DMS79 (cell line): ENCODE results near the gene RIBC1.
"Not testable (repeated sequence)": the region's sequence is repeated elsewhere in the genome, so short reads cannot be mapped to it uniquely, and the experiment has no call there.

ENCODE experiments used
- DNase-seq: peaks from one replicate; lab custom pipeline; 2025; lab: John Stamatoyannopoulos, UW

The RIBC1 gene

GRCh38 chrX:53422861-53423306 lies at the start of gene RIBC1:
RIBC1 (plus strand) TSS chrX:53422873; CDS start chrX:53426277, 3,404 bp downstream.
- no peak for DNase-seq

DNA sequence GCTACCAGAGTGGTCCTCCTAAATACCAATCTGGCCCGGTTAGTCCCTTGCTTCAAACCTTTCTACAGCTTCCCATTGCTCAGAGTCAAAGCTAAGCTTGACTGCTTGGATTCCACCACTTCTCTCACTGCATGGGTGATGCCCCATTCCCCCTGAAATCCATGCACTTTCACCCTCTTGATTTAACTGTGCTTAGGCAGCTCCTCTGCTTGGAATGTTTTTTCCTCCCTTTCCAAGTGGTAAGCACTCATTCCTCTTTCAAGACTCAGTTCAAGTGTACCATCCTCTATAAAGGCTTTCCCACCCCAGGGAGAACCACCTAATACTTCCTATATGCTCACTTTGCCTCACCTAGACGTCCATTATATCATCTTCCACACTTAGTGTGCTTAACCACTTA lies 49.4 kb upstream of the RIBC1 start:
- DNase-seq: no peak

DNA sequence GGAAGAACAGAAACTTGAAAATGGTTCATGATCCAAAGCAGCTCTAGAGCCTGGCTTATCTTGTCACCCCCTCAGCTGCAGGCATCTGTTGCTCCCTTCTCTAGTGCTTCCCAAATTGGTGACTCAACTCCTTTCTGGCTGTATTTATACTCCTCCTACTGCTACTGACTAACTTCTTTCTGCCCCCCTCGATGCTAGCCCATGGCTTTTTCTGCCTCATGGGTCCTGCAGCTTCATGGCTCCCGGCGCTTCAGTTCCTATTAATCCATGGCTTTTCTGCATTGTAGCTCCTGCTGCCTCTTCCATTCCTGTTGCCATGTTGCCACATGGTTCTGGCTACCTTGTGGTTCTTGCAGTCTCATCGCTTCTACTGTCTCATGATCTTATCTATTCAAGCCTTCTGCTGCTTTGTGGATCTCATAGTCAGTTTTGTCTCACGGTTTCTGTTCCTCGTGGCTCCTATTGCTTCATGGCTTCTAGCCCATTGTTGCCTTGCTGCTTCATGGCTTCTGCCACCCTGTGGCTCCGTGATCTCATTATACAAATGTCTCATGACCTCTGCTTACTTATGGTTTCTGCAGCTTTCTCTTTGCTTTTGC lies 48.4 kb upstream of the RIBC1 start:
- DNase-seq: no peak

- DNase-seq: no peak
Observed at GRCh38 chrX:53374923-53375322, 47.8 kb upstream of the RIBC1 start.

GRCh38 chrX:53376888-53377287 lies 45.8 kb upstream of the RIBC1 start:
- DNase-seq: no peak

- no peak for DNase-seq
Observed at GRCh38 chrX:53377464-53377863, 45.2 kb upstream of the RIBC1 start.

DNA sequence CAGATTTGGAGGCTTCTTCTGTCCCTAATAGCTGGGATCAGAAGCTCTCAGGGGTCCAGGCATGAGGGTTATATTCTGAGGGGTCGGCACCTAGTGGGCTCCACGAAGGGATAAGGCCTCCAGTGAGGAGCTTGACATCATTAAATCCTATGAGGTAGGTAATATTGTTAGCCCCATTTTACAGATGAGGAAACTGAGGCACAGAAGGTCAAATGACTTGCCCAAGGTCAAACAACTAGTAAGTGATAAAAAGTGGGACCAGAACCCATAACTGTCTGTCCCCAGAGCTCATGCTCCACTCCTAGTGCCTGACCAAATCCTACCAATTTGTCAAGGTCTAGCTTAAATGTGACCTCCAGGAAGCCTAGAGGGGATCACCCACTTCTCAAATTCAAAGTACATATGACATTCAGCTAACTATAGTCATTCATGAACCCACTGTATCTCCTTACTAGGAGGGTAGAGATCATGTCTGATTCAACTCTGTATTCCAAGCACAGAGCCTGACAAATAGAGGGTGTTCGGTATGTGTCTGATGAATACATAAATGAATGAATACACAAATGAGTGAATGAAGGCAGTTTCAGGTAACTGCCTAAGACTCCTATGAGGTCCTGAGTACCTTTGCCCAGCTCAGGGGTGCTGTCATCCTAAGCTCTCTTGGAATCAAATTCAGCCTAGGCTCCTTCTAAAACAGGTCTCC lies 43.5 kb upstream of the RIBC1 start:
- no peak for DNase-seq

- no peak for DNase-seq
Observed at GRCh38 chrX:53379747-53380146, 42.9 kb upstream of the RIBC1 start.

DNA sequence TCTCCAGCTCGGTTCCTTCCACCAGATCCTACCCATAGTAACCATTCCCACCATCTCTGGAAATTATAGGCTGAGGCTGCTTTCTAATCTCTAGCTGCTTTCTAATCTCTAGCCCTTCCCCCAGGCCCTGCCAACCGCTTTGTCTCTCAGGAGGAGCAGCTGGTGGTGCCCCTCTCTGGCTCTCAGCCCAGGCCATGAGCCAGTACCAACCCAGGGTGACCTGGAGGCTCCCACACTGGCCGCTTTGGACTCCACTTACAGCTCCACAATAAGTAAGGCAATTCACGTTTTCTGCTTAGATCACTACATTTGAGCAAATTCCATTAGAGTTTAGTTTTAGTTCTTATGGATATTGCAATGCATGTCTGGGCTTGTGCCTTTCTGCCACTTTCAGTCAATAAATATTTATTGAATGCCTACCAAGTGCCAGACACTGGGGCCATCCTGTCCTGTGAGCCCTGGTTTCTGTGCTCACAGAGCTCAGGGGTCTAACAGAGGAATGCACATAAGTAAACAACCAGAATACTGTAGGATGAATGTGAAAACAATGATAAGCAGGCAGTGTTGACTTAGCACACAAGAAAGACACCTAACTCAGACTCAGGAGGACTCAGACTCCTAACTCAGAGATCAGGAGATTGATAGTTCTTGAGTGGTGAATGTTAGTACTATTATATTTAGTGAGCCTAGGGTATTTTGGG lies 39.1 kb upstream of the RIBC1 start:
- DNase-seq: no peak

DNA sequence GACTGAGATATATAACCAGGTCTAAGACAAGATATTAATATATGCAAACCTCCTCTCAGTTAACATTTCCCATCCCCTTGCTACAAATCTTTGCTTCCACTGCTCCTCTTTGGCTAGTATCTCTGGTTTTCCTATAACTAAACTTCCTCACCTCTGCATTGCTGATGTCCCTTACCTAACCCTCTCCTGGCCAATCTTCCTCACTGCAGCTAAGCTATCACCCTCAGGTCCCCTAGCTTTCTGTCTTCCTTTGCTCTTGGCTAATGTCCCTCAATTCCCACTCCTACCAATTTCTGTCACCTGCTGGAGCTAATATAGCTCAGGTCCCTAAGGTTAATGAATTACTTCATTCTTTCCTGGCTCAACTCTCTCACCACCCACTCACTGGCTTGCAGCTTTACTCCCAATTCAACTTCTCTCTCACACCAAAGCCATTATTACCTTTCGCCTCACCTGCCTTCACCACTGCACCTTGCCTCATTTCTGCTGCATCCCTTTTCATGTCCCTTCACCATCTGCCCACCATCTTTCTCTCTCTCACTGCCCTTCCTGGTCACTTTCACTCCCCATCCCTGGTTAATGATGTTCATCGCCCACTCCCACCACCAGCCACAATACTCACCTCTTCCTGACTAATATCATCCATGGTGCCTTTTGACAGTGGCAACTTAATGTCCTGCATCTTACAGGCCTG lies 26.9 kb upstream of the RIBC1 start:
- no peak for DNase-seq

DNA sequence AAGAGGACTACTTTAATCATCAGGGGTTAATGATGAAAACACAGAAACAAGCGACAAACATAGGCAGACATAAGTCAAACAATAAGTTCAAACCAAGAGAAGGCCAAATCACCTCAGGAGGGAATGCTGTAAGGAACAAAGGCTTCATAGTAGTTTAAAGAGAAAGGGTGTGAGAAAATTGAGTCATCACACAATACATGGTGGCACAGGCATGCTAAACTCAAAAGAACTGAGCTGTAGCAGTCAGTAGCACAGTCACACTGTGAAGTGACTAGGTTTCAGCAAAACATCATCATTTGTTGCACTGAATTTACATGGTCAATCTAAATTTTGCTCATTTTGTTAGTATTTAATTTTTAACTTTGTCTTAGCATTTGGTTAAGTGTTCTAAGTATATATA lies 24.5 kb upstream of the RIBC1 start:
- no peak for DNase-seq

DNA sequence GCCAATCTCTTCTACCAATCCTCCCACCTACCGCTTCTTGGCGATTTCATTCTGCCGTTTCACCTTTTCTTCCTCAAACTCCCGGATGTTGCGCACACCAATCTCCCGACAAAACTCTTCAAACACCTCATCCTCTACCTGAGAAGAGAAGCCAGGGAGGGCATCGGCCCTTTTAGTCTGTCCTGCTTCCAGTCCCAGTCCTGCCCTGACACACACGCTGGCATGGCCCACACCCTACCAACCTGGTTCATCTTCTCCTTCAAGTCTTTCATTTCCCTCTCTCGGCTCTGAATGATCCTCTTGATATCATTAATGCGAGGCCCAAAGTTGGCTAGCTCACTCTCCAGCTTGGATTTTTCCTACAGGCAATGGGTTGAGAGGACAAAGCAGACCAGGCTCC lies 19.1 kb upstream of the RIBC1 start:
- DNase-seq: no peak

DNA sequence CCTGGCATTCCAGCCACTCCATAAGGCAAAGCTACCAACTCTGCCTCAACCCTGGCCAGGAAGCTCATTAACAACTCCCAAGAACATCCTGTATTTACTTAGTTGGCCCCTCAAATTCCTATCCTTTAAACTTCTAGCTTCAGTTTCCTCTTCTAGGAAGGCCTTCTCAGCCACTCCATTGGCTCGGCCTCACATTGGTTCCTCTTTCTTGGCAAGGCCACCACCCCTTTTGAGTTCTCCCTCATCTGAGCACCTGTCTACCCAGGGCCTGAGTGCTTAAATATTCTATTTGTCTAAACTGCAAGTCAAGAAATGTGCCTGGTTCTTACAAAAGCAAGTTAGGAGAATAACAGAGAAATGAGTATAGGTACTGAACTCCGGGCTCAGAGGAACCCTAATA lies 10.2 kb upstream of the RIBC1 start:
- no peak for DNase-seq

- DNase-seq: not testable (repeated sequence)
Observed at GRCh38 chrX:53420351-53420750, 2.3 kb upstream of the RIBC1 start.

- no peak for DNase-seq
Observed at GRCh38 chrX:53421125-53421524, 1.5 kb upstream of the RIBC1 start.

DNA sequence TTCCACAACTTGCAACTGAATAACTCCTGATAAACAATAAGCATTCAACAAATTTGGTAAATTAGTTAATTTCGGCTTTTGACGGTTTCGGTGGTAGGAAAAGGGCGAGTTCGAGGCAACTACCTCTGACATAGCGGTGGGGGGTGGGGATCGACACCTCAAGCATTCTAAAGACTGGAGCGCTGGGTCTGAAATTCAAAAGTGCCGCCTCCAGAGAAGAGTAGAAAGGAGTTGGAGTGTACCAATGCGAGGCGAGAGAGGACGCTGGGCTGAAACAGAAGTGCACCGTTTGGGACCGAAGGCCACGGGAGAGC lies 944 bp upstream of the RIBC1 start:
- no peak for DNase-seq

DNA sequence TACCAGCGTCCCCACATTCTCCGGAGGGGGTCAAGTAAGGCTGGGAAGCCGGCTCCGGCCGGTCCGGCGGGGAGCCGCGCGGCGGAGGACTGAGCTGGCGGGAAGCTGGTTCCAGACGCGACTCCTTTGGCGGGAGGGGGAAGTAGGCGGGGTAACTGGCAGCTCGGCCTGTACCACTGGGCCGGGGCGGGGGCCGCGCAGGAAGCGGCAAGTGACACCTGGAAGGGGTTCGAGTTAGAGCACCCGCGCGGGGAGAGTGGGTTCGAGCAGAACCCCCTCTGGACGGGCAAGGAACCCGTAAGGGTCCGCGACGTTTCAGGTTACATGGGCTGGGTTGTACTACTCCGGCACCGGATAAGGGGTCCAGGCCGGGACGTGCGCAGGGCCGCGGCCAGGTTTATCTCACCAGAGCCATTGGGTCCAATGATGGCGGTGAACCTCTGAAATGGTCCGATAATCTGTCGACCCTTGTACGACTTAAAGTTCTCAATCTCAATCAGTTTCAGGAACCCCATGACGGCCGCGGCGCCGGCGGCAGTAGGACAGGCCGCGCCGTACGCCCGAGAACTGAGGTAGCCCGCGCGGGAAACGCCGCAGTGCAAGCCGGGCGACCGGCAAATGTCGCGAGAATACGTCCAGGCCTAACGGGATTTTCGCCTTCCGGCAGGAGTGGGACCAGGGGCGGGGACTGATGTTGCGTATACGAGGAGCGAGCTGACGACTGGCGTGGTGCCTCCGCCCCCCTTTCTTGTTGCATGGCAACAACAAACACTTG lies 400 bp upstream of the RIBC1 start, which contains the start of gene SMC1A:
TSS of gene SMC1A (minus strand) at position 569 of the 775 bp plus-strand sequence. CDS start at position 515, 54 bp downstream.
- DNase-seq: peak; percentile 90

DNA sequence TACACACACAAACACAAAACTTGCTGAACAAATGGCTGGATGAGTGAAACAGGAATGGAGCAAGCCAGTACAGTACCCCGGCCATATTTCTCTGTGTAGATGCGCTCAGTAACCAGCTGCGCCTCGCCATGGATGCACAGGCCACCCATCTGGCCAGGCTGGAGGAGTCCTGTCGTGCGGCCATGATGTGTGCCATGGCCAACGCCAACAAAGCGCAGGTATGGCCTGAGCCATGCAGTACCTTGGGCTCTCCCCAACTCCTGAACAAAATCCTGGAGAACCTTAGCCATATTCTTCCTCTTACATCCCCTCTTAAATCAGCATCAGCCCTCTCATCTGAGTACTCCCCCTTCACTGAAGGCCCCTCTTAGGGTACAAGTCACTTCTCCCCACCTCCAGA lies 7.1 kb downstream of the RIBC1 start:
- no peak for DNase-seq

- DNase-seq: no peak
Observed at GRCh38 chrX:53430231-53430630, 7.6 kb downstream of the RIBC1 start.

DNA sequence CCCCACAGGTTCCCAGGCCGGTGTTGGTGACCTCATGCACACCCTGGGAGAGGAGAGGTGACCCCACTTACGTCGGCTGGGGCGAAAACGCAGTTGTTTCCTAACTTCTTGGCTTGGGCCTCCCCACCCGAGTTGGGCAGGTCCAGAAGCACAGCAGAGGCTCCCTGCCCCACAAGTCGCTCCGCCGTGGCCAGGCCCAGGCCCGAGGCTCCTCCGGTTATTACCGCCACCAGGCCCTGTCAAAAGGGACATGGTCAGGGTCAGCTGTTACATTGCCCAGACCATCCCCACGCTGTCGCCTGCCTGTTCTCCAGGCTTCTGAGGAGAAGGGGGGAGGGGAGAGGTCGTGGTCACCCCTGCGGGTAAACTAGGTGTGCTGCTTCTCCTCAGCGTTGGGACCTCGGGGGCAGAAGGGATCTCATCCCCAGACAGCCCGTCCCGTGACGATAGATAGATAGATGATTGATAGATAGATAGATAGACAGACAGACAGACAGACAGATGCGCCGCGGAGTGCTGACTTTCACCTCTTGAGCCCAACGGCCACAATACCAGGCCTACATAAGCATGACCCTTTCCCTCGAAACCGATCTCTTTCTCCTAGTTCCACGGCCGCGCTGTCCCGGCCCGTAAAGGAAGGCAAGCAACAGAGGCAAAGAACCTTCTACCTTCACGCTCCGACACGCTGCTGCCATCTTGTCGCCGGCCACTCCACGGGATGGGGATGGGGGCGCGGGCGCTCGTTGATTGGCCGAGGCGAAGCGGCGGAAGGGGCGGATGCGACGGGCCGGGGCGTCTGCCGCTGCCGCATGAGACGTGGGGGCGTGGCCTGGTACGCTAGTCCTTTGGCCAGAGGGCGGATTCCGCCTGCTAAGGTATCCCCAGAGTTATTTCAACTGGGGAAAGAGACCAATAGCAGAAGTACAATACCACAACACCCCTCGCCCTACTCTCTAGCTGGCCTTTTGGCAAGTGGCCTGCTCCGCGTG lies 11.3 kb downstream of the RIBC1 start, which contains the start of gene HSD17B10:
TSS of gene HSD17B10 (minus strand) at position 720 of the 989 bp plus-strand sequence. CDS start at position 695, 25 bp downstream.
- peak; percentile 75 for DNase-seq
